Ramos (cell line): ENCODE results near the gene WSB1.

Experiments used
- in situ Hi-C: fragments of 300-500 bp; cut with MboI; formaldehyde crosslinking; loops from one replicate; pipeline ENCODE4 v1.14.3; 2022; ENCODE audit warnings: low sequenced_read_pairs; ENCODE audit not compliant: unreplicated experiment

Gene WSB1

GRCh38 chr17:27328686-27329085 is 34.8 kb downstream of the WSB1 start:
- in situ Hi-C loops, result loop anchor here (10.0 kb wide), 1 partner anchor 64 kb away; no protein-coding TSS in a partner anchor

GRCh38 chr17:27329146-27329805 is 35.4 kb downstream of the WSB1 start:
- in situ Hi-C loops, result loop anchor here (10.0 kb wide), 1 partner anchor 64 kb away; no protein-coding TSS in a partner anchor

GRCh38 chr17:27332047-27332393 is 38.1 kb downstream of the WSB1 start:
- in situ Hi-C loops, result loop anchor here (10.0 kb wide), 1 partner anchor 97 kb away; no protein-coding TSS in a partner anchor

GRCh38 chr17:27332485-27333409 is 38.8 kb downstream of the WSB1 start:
- in situ Hi-C loops, result loop anchor here (10.0 kb wide), 1 partner anchor 98 kb away; no protein-coding TSS in a partner anchor

GRCh38 chr17:27333410-27333980 is 39.6 kb downstream of the WSB1 start:
- in situ Hi-C loops, result loop anchor here (10.0 kb wide), 1 partner anchor 99 kb away; no protein-coding TSS in a partner anchor

GRCh38 chr17:27336184-27336583 is 42.3 kb downstream of the WSB1 start:
- in situ Hi-C loops, result loop anchor here (10.0 kb wide), 1 partner anchor 101 kb away; no protein-coding TSS in a partner anchor

GRCh38 chr17:27338536-27338985 is 44.6 kb downstream of the WSB1 start:
- in situ Hi-C loops, result loop anchor here (10.0 kb wide), 1 partner anchor 104 kb away; no protein-coding TSS in a partner anchor

GRCh38 chr17:27339198-27339835 is 45.4 kb downstream of the WSB1 start:
- in situ Hi-C loops, result loop anchor here (10.0 kb wide), 1 partner anchor 105 kb away; no protein-coding TSS in a partner anchor

GRCh38 chr17:27339836-27340550 is 46.1 kb downstream of the WSB1 start:
- in situ Hi-C loops, result loop anchor here (10.0 kb wide), 1 partner anchor 105 kb away; no protein-coding TSS in a partner anchor

- in situ Hi-C loops, result no loop called here
Observed at GRCh38 chr17:27340575-27340974, 46.7 kb downstream of the WSB1 start.

GRCh38 chr17:27341041-27341471 is 47.1 kb downstream of the WSB1 start:
- in situ Hi-C loops, result no loop called here

GRCh38 chr17:27342059-27342458 is 48.1 kb downstream of the WSB1 start:
- in situ Hi-C loops, result no loop called here

GRCh38 chr17:27343294-27343693 is 49.4 kb downstream of the WSB1 start:
- in situ Hi-C loops, result no loop called here

GRCh38 chr17:27343977-27344607 is 50.2 kb downstream of the WSB1 start:
- in situ Hi-C loops, result no loop called here

GRCh38 chr17:27345141-27345904 is 51.4 kb downstream of the WSB1 start:
- in situ Hi-C loops, result no loop called here

GRCh38 chr17:27346228-27346899 is 52.5 kb downstream of the WSB1 start:
- in situ Hi-C loops, result no loop called here

- in situ Hi-C loops, result no loop called here
Observed at GRCh38 chr17:27348196-27348595, 54.3 kb downstream of the WSB1 start.
